ENCODE measurements around the gene NOS3. TPM values are rescaled to one million over a fixed set of nuclear protein-coding genes. Genes with fewer than 3 reads are reported as not detected.

Gene NOS3
- total RNA-seq, 1 donor from 2014 or later = 1.8 TPM

DNA sequence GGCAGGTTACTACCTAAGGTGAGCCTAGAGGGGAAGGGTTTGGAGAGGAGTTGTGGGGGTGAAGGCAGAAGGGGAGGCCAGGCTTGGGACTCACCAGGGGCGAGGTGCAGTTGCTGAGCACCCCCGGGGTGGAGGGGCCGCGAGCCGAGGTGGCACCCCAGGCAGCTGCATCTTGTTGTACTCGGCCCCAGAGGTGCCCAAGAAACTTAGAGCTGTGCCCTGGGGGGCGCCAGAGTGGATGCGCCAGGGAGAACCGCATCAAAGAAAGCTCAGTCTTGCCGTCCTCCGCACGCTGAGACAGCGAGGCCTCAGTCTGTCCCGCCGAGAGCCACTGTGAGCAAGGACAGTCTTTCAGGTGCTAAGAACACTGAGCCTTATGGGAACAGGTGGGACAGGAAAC, 26.1 kb downstream of the NOS3 start:
- Mint-ChIP-seq H3K27ac (ENCODE audit: unreplicated experiment) (no peak overlapping the region), H3K27me3 (ENCODE audit: low read depth, unreplicated experiment) (peaks cover 57% of the 10 kb centered on the region)

DNA sequence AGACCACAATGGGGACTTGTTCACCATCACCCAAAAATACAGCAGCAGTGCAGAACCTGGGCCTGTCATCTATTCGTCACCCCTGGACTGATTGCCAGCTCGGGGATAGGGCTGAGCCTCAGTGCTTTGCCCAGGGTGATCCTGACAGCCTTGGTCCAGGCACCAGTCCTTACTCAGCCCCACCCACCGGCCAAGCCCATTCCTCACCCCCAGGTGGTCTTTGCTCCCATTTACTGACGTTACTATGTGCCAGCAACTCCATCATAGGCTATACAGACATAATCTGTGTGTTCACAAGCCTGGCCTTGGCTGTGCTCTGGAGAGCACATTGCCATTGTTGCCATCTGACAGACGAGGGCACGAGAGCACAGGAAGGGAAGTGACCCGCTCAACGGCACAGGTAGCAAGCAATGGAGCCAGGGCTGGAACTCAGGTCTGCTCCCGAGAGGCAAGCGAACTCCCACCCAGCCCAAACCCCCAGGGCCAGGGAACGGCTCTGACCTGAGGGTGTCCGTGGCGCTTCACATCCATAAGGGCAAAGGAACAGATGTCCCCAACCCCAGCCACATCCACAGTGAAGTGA, 26.6 kb downstream of the NOS3 start:
- peaks cover 32% of the 10 kb centered on the region for H3K27me3 ChIP-seq (ENCODE audit: insufficient read depth, low read length)
- Mint-ChIP-seq H3K27ac (ENCODE audit: unreplicated experiment) (no peak overlapping the region), H3K27me3 (ENCODE audit: low read depth, unreplicated experiment) (peaks cover 51% of the 10 kb centered on the region)

More for the DNA sequence above, 26.1 kb downstream of the NOS3 start:
- DNase-seq (ENCODE audit: low read depth) (no peak), FAIRE-seq (no peak)
- Histone ChIP-seq H4K20me1 (ENCODE audit: insufficient read depth, low read length) (no peaks in the 10 kb centered on the region), H3K79me2 (ENCODE audit: insufficient read depth, low read length) (no peaks in the 10 kb centered on the region), H3K36me3 (ENCODE audit: insufficient read depth, low read length) (no peaks in the 10 kb centered on the region), H2AFZ (ENCODE audit: low read depth, low read length) (no peak overlapping the region), H3K9ac (ENCODE audit: low read length) (no peak overlapping the region), H3K27me3 (ENCODE audit: insufficient read depth, low read length) (peaks cover 33% of the 10 kb centered on the region), H3K27ac (ENCODE audit: low read depth, low read length) (no peak overlapping the region), H3K9me3 (ENCODE audit: insufficient read depth, low read depth, low read length) (no peaks in the 10 kb centered on the region), H3K4me2 (ENCODE audit: low read length) (no peak overlapping the region), H3K4me3 (ENCODE audit: insufficient read depth, low read depth, low read length) (no peak overlapping the region), H3K4me1 (ENCODE audit: insufficient read depth, low read length) (peaks cover 20% of the 10 kb centered on the region)
- no peak for TF ChIP-seq EZH2 (IDR thresholded peaks at IDR 0.05; ENCODE audit: insufficient read depth, low read length)
- Mint-ChIP-seq H3K36me3 (ENCODE audit: low read depth, unreplicated experiment) (peaks cover 12% of the 10 kb centered on the region), H3K4me1 (ENCODE audit: low read depth, unreplicated experiment) (peaks cover 7% of the 10 kb centered on the region), H3K9me3 (ENCODE audit: unreplicated experiment) (peaks cover 2% of the 10 kb centered on the region), H3K4me3 (ENCODE audit: unreplicated experiment) (no peak overlapping the region)

DNA sequence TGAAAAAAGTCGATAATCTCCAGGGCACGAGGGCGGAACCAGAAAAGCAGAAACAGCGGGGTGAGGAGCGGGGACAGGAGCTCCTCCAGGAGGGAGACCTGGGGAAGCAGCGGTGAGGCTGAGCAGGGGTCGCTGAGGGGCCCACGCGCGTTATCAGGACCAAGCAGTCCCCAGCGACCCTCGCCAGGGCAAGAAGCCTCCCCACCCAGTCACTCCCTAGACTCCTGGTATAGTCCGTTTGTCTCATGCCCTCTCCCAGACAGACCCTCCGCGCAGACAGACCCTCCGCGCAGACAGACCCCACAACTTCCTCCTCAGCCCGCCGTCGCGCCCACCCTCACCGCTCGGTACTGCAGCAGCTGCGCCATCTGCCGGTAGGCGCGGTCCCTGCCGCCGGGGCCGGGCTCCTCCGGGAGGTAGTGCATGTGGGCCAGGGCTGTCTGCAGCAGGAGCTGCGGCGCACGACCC, 27.2 kb downstream of the NOS3 start:
- Histone ChIP-seq H4K20me1 (ENCODE audit: insufficient read depth, low read length) (no peaks in the 10 kb centered on the region), H3K79me2 (ENCODE audit: insufficient read depth, low read length) (no peaks in the 10 kb centered on the region), H3K27me3 (ENCODE audit: insufficient read depth, low read length) (peaks cover 29% of the 10 kb centered on the region), H3K36me3 (ENCODE audit: insufficient read depth, low read length) (no peaks in the 10 kb centered on the region), H3K9me3 (ENCODE audit: insufficient read depth, low read depth, low read length) (no peaks in the 10 kb centered on the region), H2AFZ (ENCODE audit: low read depth, low read length) (peak overlapping the region; percentile 63), H3K4me2 (ENCODE audit: low read length) (peak overlapping the region; percentile 76), H3K4me1 (ENCODE audit: insufficient read depth, low read length) (peaks cover 20% of the 10 kb centered on the region), H3K4me3 (ENCODE audit: insufficient read depth, low read depth, low read length) (peak overlapping the region; percentile 20), H3K27ac (ENCODE audit: low read depth, low read length) (no peak overlapping the region), H3K9ac (ENCODE audit: low read length) (no peak overlapping the region)
- peaks cover 50% of the 10 kb centered on the region for H3K27me3 Mint-ChIP-seq (ENCODE audit: low read depth, unreplicated experiment)
- peak; percentile 45 for TF ChIP-seq EZH2 (IDR thresholded peaks at IDR 0.05; ENCODE audit: insufficient read depth, low read length)
- TF ChIP-seq, protein P1, sequence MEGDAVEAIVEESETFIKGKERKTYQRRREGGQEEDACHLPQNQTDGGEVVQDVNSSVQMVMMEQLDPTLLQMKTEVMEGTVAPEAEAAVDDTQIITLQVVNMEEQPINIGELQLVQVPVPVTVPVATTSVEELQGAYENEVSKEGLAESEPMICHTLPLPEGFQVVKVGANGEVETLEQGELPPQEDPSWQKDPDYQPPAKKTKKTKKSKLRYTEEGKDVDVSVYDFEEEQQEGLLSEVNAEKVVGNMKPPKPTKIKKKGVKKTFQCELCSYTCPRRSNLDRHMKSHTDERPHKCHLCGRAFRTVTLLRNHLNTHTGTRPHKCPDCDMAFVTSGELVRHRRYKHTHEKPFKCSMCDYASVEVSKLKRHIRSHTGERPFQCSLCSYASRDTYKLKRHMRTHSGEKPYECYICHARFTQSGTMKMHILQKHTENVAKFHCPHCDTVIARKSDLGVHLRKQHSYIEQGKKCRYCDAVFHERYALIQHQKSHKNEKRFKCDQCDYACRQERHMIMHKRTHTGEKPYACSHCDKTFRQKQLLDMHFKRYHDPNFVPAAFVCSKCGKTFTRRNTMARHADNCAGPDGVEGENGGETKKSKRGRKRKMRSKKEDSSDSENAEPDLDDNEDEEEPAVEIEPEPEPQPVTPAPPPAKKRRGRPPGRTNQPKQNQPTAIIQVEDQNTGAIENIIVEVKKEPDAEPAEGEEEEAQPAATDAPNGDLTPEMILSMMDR (IDR thresholded peaks at IDR 0.05; ENCODE audit: insufficient read depth, low read depth, low read length) = peak; percentile 49
- H3K4me3 Mint-ChIP-seq (ENCODE audit: unreplicated experiment) = peak overlapping the region; percentile 64
- no peak overlapping the region for H3K27ac Mint-ChIP-seq (ENCODE audit: unreplicated experiment)
- DNase-seq (ENCODE audit: low read depth) (no peak), FAIRE-seq (no peak)
- H3K9me3 Mint-ChIP-seq (ENCODE audit: unreplicated experiment) = peaks cover 2% of the 10 kb centered on the region
- peaks cover 2% of the 10 kb centered on the region for H3K4me1 Mint-ChIP-seq (ENCODE audit: low read depth, unreplicated experiment)
- H3K36me3 Mint-ChIP-seq (ENCODE audit: low read depth, unreplicated experiment) = peaks cover 8% of the 10 kb centered on the region

More for the DNA sequence above, 26.6 kb downstream of the NOS3 start:
- TF ChIP-seq EZH2 (IDR thresholded peaks at IDR 0.05; ENCODE audit: insufficient read depth, low read length) = no peak
- TF ChIP-seq, protein P1 (IDR thresholded peaks at IDR 0.05; ENCODE audit: insufficient read depth, low read depth, low read length) = no peak
- Mint-ChIP-seq H3K36me3 (ENCODE audit: low read depth, unreplicated experiment) (peaks cover 11% of the 10 kb centered on the region), H3K4me3 (ENCODE audit: unreplicated experiment) (peak overlapping the region; percentile 4), H3K9me3 (ENCODE audit: unreplicated experiment) (peaks cover 2% of the 10 kb centered on the region), H3K4me1 (ENCODE audit: low read depth, unreplicated experiment) (peaks cover 6% of the 10 kb centered on the region)
- FAIRE-seq (no peak), DNase-seq (ENCODE audit: low read depth) (no peak)
- H3K4me2 ChIP-seq (ENCODE audit: low read length) = peak overlapping the region; percentile 76
- peak overlapping the region; percentile 63 for H2AFZ ChIP-seq (ENCODE audit: low read depth, low read length)
- no peak overlapping the region for H3K9ac ChIP-seq (ENCODE audit: low read length)
- H3K4me1 ChIP-seq (ENCODE audit: insufficient read depth, low read length) = peaks cover 20% of the 10 kb centered on the region
- no peaks in the 10 kb centered on the region for H3K79me2 ChIP-seq (ENCODE audit: insufficient read depth, low read length)
- H3K9me3 ChIP-seq (ENCODE audit: insufficient read depth, low read depth, low read length) = no peaks in the 10 kb centered on the region
- H3K27ac ChIP-seq (ENCODE audit: low read depth, low read length) = no peak overlapping the region
- no peaks in the 10 kb centered on the region for H3K36me3 ChIP-seq (ENCODE audit: insufficient read depth, low read length)
- H3K4me3 ChIP-seq (ENCODE audit: insufficient read depth, low read depth, low read length) = no peak overlapping the region
- no peaks in the 10 kb centered on the region for H4K20me1 ChIP-seq (ENCODE audit: insufficient read depth, low read length)

Measured in astrocyte (in vitro differentiated cells and primary cell).